EH (cell line): ENCODE measurements around the gene CSF2RB.
"Not testable (repeated sequence)": the region's sequence is repeated elsewhere in the genome, so short reads cannot be mapped to it uniquely, and the experiment has no call there.

ENCODE experiments used
- DNase-seq: peaks from one replicate; pipeline ENCODE4 v3.0.0-alpha.2; 2015; ENCODE audit warnings: low read depth

The CSF2RB gene

GRCh38 chr22:36968249-36968964 lies 55.0 kb downstream of the CSF2RB start:
- DNase-seq: no peak

DNA sequence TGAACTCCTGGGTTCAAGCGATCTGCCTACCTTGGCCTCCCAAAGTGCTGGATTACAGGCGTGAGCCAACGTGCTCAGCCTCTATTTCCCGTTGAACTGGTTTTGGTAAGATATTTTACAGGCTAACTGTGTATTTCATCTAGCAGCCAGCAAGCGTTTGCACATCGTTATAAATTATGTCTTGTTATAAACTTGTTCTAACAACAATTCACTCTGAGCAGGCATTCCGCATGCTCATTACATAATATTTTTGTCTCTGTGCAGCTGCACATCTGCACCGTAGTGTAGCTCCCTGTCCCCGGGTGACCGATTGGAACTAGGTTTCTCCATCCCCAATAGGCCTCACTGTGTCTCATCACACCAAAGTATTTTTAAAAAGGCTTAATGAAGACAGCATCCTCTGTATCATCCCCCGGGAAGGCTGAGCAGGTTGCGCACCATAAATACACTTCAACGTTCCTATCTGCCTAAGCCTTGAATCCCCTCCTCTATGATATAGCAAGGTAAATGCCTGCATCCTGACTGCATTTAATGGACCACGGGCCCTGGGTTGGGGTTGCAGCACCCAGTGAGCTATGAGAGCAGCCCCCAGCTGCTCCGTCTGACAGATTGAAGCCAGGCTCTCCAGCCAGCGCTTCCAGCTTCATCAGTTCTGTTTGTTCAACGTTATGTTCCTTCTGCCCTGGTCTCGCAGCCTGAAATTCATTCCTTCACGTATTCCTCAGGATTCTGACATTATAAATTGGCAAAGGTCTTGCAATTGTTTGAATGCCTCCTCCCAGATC lies 58.1 kb downstream of the CSF2RB start:
- DNase-seq: no peak

GRCh38 chr22:36976606-36977005 lies 63.2 kb downstream of the CSF2RB start:
- DNase-seq: no peak

- peak; percentile 48 for DNase-seq
Observed at GRCh38 chr22:36977401-36977861, 64.0 kb downstream of the CSF2RB start.

GRCh38 chr22:36977947-36978660 lies 64.7 kb downstream of the CSF2RB start:
- peak; percentile 86 for DNase-seq

DNA sequence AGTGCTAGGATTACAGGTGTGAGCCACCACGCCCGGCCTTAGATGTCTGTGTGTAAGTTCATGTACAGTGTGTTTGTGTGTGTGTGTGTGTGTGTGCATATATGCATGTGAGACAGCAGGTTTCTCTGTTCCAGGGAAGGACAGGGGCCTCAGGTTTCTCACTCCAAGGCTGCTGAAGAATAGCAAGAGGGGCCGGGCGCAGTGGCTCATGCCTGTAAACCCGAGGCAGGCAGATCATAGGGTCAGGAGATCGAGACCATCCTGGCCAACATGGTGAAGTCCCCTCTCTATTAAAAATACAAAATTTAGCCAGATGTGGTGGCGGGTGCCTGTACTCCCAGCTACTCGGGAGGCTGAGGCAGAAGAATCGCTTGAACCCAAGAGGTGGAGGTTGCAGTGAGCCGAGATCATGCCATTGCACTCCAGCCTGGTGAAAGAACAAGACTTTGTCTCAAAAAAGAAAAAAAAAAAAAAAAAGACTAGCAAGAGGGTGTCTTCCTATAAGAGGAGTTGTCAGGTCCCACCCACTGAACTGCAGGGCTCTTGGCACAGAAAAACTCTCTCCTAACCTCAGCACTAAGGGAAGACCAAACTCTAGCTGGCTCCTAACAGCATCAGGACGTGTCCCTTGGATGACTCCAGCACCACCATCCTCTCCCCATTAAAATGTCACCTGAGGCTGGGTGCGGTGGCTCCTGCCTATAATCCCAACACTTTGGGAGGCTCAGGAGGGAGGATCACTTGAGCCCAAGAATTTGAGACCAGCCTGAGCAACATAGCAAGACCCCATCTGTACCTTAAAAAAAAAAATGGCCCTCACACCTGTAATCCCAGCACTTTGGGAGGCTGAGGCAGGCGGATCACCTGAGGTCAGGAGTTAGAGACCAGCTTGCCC lies 65.8 kb downstream of the CSF2RB start:
- no peak for DNase-seq

DNA sequence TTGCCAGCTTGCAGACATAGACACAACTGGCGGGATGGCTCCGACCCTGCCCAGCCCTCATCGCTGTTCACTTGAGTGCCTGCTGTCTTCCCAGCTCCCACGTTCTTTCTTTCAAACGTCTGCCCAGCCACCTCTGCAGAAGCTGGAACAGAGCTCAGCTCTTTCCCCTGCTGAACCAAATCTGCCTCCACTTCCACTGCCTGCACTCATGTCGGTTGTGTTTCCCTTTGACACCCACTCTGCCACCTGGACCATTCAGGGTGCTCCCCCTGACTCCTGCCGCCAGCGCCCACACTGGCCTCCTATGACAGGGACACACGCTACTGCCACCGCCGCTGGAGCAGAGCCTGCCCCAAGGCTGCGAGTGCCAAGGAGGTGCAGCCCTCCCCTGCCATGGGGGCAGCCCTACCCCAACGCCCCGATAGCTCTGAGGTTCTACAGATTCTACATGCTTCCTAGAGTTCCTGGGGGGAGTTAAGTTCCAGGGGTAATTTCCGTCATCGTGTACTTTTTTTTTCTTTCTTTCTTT lies 67.9 kb downstream of the CSF2RB start:
- DNase-seq: no peak

GRCh38 chr22:36982136-36982535 lies 68.7 kb downstream of the CSF2RB start:
- no peak for DNase-seq

GRCh38 chr22:36985211-36985889 lies 71.9 kb downstream of the CSF2RB start:
- no peak for DNase-seq

GRCh38 chr22:36986242-36986821 lies 72.9 kb downstream of the CSF2RB start:
- DNase-seq: no peak

- DNase-seq: no peak
Observed at GRCh38 chr22:36988075-36988832, 74.8 kb downstream of the CSF2RB start.

- not testable (repeated sequence) for DNase-seq
Observed at GRCh38 chr22:36989012-36989411, 75.6 kb downstream of the CSF2RB start.
